ENCODE measurements around the gene ARG1. TPM values are rescaled to one million over a fixed set of nuclear protein-coding genes. Genes with fewer than 3 reads are reported as not detected.

ARG1 gene
- total RNA-seq, 4 donors from 2014 or later, result 0.81 TPM; not detected in 3

DNA sequence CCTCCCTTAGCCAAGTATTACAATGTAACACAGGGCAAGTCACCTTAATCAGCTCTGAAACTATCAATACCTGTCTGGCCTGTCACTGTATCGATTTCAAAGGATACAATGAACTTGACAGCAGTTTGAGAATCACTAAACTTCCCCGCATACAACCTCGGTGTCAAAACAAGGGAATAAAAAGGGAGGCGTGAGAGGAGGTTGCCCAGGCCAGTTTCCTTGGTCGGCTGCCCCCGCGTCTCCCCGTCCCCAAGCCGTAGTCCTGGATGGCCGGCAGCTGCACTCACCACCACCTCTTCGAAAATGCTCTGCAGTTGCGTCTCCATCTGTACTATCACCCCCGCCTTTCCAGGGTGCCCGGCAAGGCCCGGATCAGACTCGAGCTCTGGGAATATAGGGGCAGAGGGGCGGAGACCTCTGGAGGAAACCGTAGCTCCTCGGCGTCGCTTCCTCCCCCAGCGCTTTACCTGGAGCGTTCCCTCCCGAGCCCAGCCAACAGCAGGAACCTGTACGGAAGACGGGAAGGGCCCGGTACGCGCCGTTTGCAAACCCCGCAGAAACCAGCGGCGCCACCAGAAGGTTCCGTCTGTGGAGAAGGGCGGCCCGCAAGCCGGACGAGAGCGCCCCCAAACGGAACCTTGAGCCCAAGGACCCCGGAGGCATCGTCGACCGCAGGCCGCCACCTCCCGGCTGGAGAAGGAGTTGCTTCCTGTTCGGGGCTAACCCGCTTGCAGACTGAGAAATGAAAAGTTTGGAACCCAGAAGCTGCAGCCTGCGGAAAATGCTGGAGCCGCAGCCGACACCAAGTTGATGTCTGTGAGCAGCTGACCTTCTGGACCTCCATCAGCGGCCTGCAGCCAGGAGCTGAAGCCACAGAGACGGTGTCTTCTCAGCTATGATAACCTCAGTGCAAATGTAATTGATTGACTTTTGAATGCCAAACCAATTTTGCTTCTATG is 55.0 kb downstream of the ARG1 start, which contains the start of gene MED23:
Gene MED23, minus strand, starts transcription at position 519 of the 959 bp plus-strand sequence. Its CDS starts 193 bp downstream, at position 326.
- ATAC-seq, result peak; percentile 97
- 1% methylated on average over 9 to 21 of the region's 53 CpGs for WGBS, 2 donors (ENCODE audit: low coverage in 1 of 2)

DNA sequence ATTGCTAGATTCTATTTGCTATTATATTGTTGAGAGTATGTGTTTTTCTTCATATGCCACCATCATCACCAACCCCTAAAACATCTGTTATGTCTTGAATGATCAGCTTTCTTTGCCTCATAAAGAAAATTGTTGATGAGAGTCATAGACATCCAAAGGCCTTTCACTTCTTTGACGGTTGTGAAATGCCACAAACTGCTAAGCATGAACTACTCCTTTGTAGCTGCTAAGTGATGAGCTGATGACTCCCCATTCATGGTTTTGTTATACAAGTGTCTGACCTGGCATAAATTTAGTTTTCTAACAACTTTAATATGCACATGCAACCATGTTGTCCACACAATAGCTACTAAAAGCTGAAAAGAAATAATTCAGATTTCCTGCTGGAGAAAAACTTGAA is 55.7 kb downstream of the ARG1 start:
- TF ChIP-seq POLR2AphosphoS5 (IDR thresholded peaks at IDR 0.05), result no peak
- TF ChIP-seq EP300 (IDR thresholded peaks at IDR 0.05), result no peak
- TF ChIP-seq POLR2A (IDR thresholded peaks at IDR 0.05), result no peak
- TF ChIP-seq, protein P1, sequence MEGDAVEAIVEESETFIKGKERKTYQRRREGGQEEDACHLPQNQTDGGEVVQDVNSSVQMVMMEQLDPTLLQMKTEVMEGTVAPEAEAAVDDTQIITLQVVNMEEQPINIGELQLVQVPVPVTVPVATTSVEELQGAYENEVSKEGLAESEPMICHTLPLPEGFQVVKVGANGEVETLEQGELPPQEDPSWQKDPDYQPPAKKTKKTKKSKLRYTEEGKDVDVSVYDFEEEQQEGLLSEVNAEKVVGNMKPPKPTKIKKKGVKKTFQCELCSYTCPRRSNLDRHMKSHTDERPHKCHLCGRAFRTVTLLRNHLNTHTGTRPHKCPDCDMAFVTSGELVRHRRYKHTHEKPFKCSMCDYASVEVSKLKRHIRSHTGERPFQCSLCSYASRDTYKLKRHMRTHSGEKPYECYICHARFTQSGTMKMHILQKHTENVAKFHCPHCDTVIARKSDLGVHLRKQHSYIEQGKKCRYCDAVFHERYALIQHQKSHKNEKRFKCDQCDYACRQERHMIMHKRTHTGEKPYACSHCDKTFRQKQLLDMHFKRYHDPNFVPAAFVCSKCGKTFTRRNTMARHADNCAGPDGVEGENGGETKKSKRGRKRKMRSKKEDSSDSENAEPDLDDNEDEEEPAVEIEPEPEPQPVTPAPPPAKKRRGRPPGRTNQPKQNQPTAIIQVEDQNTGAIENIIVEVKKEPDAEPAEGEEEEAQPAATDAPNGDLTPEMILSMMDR (IDR thresholded peaks at IDR 0.05), result no peak
- H3K4me1 ChIP-seq, result peaks cover 0 to 33% (median 9%) of the 10 kb centered on the region in 3 donors
- peaks cover 4 to 27% of the 10 kb centered on the region in 2 donors for H3K36me3 ChIP-seq
- no peaks in the 10 kb centered on the region for H3K27me3 ChIP-seq
- 20 to 40% methylated on average over 1 of the region's 1 CpG for WGBS, 2 donors (ENCODE audit: low coverage in 1 of 2)
- ATAC-seq, result no peak
- H3K4me3 ChIP-seq, result peak overlapping the region; percentile 55 to 65
- H3K9me3 ChIP-seq, result no peaks in the 10 kb centered on the region
- H3K27ac ChIP-seq, result peak overlapping the region in 3 of 4 donors; percentile 57 to 83 (median 77)

More for the DNA sequence above, 55.0 kb downstream of the ARG1 start, which contains the start of gene MED23:
- H3K9me3 ChIP-seq, result no peaks in the 10 kb centered on the region
- peak within 1 kb of the TSS; percentile 19 to 83 (median 76) for H3K27ac ChIP-seq
- peaks cover 0 to 33% (median 9%) of the 10 kb centered on the region in 3 donors for H3K4me1 ChIP-seq
- peaks cover 7 to 34% of the 10 kb centered on the region in 2 donors for H3K36me3 ChIP-seq
- H3K4me3 ChIP-seq, result peak within 1 kb of the TSS; percentile 55 to 65
- no peaks in the 10 kb centered on the region for H3K27me3 ChIP-seq
- peak; percentile 12 to 49 for TF ChIP-seq POLR2A (IDR thresholded peaks at IDR 0.05)
- TF ChIP-seq, protein P1 (IDR thresholded peaks at IDR 0.05), result peak in 3 of 4 experiments; percentile 79 to 86 (median 82)
- no peak for TF ChIP-seq EP300 (IDR thresholded peaks at IDR 0.05)
- TF ChIP-seq POLR2AphosphoS5 (IDR thresholded peaks at IDR 0.05), result peak; percentile 76

DNA sequence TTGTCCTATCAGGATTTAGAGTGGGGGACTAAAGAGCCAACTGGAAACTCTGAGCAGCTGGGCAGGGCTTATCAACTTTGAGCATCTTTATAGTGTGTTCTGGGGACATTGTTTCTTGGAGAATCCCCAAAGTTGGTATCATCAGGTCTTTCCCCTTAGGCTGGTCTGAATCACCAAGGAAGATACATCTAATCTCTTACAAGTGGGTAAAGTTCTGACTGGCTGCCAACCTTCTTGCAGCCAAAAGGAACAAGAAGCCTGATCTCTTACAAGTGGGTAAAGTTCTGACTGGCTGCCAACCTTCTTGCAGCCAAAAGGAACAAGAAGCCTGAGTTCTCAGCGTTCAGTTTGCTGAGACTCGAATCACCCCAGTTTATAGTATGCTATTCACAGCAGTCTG is 56.6 kb downstream of the ARG1 start:
- 20 to 34% methylated on average over 1 to 2 of the region's 2 CpGs for WGBS, 2 donors (ENCODE audit: low coverage in 1 of 2)
- H3K27ac ChIP-seq, result no peak overlapping the region

DNA sequence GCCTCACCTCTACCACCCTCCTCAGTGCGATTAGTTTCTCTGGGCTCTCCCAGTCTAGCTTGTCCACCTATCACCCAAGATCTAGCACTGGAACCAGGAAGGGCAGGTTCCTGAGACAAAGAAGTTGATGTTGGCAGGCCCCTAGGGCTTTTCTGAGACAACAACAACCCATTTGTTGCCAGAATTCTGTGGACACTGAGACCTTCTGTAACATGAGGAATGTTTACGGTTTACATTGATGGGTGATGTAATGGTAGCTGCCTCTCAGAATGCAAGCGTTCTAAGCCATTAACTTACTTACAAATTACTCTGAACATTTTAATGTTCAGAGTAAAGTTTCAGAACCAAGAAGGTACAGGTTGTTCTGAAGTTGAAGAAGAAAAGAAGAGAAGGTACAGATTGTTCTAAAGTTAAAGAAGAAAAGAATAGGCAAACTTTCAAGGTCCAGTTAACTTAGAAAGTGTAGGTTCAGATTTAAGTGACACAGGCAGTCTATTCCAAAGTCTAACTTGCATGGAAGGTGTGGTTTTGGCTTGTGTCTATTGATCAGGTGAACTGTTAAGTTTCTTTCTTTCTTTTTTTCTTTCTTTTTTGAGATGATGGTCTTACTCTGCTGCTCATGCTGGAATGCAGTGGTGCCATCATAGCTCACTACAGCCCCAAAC is 58.7 kb downstream of the ARG1 start:
- H3K4me1 ChIP-seq, result peaks cover 0 to 26% (median 7%) of the 10 kb centered on the region in 3 donors
- 86% methylated on average over 3 of the region's 3 CpGs; no CpG with 5 or more reads in 1 of the 2 donors for WGBS, 2 donors (ENCODE audit: low coverage in 1 of 2)
- H3K4me3 ChIP-seq, result no peak overlapping the region
- no peaks in the 10 kb centered on the region for H3K27me3 ChIP-seq
- TF ChIP-seq POLR2AphosphoS5 (IDR thresholded peaks at IDR 0.05) (no peak), EP300 (IDR thresholded peaks at IDR 0.05) (no peak), POLR2A (IDR thresholded peaks at IDR 0.05) (no peak)
- TF ChIP-seq, protein P1 (IDR thresholded peaks at IDR 0.05), result no peak
- no peaks in the 10 kb centered on the region for H3K36me3 ChIP-seq
- H3K27ac ChIP-seq, result no peak overlapping the region
- no peak for ATAC-seq
- H3K9me3 ChIP-seq, result no peaks in the 10 kb centered on the region

More for the DNA sequence above, 56.6 kb downstream of the ARG1 start:
- H3K9me3 ChIP-seq, result no peaks in the 10 kb centered on the region
- peaks cover 0 to 33% (median 9%) of the 10 kb centered on the region in 3 donors for H3K4me1 ChIP-seq
- peaks cover 0 to 17% of the 10 kb centered on the region in 2 donors for H3K36me3 ChIP-seq
- TF ChIP-seq POLR2A (IDR thresholded peaks at IDR 0.05) (no peak), EP300 (IDR thresholded peaks at IDR 0.05) (no peak), POLR2AphosphoS5 (IDR thresholded peaks at IDR 0.05) (no peak)
- TF ChIP-seq, protein P1 (IDR thresholded peaks at IDR 0.05), result no peak
- no peaks in the 10 kb centered on the region for H3K27me3 ChIP-seq
- no peak overlapping the region for H3K4me3 ChIP-seq
- no peak for ATAC-seq

Other genes starting within 250 kb of the ARG1 start
- gene MED23, start 55.0 kb downstream of the ARG1 start, total RNA-seq, result 10 to 100 TPM; 16.9 to 35.2 (median 22.5) TPM
- gene ENPP3, start 64.1 kb downstream of the ARG1 start, total RNA-seq, result 1 to 10 TPM in 1 of 4 donors, under 1 TPM in 2, not detected in 1; 0.35 to 1.5 (median 0.39) TPM
- under 1 TPM in 1 of 4 donors, not detected in 3; 0.47 TPM for gene OR2A4, start 128.2 kb downstream of the ARG1 start, total RNA-seq
- not detected for gene CTAGE9, start 137.8 kb downstream of the ARG1 start, total RNA-seq
- gene ENPP1, start 234.8 kb downstream of the ARG1 start, total RNA-seq, result 10 to 100 TPM; 10.0 to 54.7 (median 12.6) TPM